Colonic mucosa (tissue), 4 donors: ENCODE results near the gene AGMAT. TPM values are rescaled to one million over a fixed set of nuclear protein-coding genes. Genes with fewer than 3 reads are reported as not detected.
A peak's percentile ranks its signal among the peaks of the same experiment; 100 is the strongest.

Experiments
- DNase-seq: peaks from one replicate; pipeline ENCODE4 v3.0.0-alpha.2; 2020
- H3K27ac ChIP-seq: fragments of 200-600 bp; one replicate; pipeline ENCODE4 v1.8.0; 2021
- H3K27me3 ChIP-seq: fragments of 200-600 bp; one replicate; pipeline ENCODE4 v1.8.0; 2021
- H3K36me3 ChIP-seq: fragments of 200-600 bp; one replicate; pipeline ENCODE4 v1.8.0; 2021
- H3K4me1 ChIP-seq: fragments of 200-600 bp; one replicate; pipeline ENCODE4 v1.8.0; 2021; ENCODE audit warnings: mild to moderate bottlenecking
- H3K4me3 ChIP-seq: fragments of 200-600 bp; one replicate; pipeline ENCODE4 v1.8.0; 2021
- H3K9ac ChIP-seq, 2 donors: one replicate each; pipeline ENCODE4 v1.7.0; 2013; ENCODE audit warnings: control low read depth in 2 of 2, low read depth in 2 of 2, low read length in 2 of 2
- H3K9me3 ChIP-seq: fragments of 200-600 bp; one replicate; pipeline ENCODE4 v1.8.0; 2021
- intact Hi-C: fragments of 100-400 bp; cut with DNase I; formaldehyde crosslinking; loops from one replicate; pipeline ENCODE4 v1.14.1; 2022
- total RNA-seq, 2 donors: library from RNA; stranded (reverse); fragmentation: NEBNext Ultra II Directional in 1 of 2; extraction: Animal tissue kit (Norgen Biotek cat#: 25700) in 1 of 2; gene quantifications; one replicate each; pipeline ENCODE4 v1.2.1, GENCODE V29; 2021
- TF ChIP-seq, protein P1 (sequence below): fragments of 200-600 bp; IDR thresholded peaks from one replicate; pipeline ENCODE4 v1.8.0; 2022; ENCODE audit warnings: antibody characterized with exemption, mild to moderate bottlenecking
- donor health status: healthy.
- donor health status: DM: no; HTN: no; CAD: no.
- donor health status: DM: no; HTN: no; CAD: no.

AGMAT gene
- total RNA-seq, 2 donors from 2014 or later = 21.6 to 54.2 TPM

DNA sequence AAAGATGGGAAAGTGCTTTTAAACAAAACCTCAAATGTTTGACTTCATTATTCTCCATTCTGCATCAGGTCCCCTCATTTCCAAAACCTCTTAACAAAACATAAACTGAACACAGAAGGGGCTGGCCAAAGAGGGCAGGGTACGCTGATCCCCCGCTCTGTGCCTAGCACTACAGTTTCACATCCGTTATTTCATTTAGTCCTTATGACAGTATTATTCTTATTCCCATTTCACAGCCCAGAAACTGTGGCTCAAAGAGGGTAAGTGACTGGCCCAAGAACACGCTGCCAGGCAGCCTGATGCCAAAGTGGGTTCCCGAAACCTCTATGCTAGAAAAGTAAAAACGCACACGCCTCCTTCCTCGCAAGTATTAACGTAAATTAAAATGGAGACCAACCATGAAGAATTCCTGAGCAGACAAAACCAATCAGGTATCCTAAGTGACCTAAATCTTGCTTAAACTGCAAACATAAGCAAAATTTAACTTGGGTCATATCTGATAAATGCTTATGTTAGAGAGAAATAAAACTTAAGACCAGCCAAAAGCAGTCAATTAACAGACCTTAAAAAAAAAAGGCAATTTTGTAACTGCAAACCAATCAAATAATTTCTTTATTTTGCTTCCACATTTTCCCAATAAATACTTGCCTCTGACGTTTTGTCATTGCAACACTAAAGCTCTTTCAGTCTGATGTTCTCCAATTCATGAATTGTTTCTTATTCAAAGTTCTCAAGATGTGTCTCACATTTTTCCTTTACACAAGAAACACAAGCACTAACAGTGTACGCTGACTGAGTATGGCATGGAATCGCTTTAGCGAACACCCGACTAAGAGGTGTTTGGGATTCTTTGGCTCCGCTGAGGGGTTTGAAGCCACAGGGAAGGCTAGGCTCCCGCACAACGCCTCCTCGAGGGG, 61.5 kb downstream of the AGMAT start:
- Histone ChIP-seq H3K27me3 (no peaks in the 10 kb centered on the region), H3K9ac (peak overlapping the region; percentile 44 to 88), H3K4me3 (peak overlapping the region; percentile 76), H3K36me3 (no peaks in the 10 kb centered on the region), H3K27ac (peak overlapping the region; percentile 94), H3K4me1 (peaks cover 5% of the 10 kb centered on the region), H3K9me3 (no peaks in the 10 kb centered on the region)
- TF ChIP-seq, protein P1, sequence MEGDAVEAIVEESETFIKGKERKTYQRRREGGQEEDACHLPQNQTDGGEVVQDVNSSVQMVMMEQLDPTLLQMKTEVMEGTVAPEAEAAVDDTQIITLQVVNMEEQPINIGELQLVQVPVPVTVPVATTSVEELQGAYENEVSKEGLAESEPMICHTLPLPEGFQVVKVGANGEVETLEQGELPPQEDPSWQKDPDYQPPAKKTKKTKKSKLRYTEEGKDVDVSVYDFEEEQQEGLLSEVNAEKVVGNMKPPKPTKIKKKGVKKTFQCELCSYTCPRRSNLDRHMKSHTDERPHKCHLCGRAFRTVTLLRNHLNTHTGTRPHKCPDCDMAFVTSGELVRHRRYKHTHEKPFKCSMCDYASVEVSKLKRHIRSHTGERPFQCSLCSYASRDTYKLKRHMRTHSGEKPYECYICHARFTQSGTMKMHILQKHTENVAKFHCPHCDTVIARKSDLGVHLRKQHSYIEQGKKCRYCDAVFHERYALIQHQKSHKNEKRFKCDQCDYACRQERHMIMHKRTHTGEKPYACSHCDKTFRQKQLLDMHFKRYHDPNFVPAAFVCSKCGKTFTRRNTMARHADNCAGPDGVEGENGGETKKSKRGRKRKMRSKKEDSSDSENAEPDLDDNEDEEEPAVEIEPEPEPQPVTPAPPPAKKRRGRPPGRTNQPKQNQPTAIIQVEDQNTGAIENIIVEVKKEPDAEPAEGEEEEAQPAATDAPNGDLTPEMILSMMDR = no peak
- DNase-seq = peak; percentile 23
- intact Hi-C loops = no loop called here

DNA sequence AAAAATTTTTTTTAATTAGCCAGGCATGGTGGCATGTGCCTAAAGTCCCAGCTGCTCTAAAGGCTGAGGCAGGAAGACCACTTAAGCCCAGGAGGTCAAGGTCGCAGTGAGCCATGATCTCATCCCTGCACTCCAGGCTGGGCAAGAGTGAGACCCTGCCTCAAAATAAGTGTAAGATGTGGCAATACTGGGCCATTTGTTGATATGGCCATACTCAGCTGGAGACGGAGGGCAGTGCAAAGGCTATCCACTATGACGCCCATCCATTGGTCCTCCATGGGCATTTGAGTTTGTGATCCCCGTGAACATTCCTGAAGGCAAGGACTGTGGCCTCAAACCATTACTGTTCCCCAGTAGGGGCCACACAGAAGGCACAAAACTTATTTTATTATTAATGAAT, 62.3 kb downstream of the AGMAT start:
- no peak overlapping the region for H3K9ac ChIP-seq
- TF ChIP-seq, protein P1 = no peak
- DNase-seq = no peak
- no peaks in the 10 kb centered on the region for H3K36me3 ChIP-seq
- H3K27me3 ChIP-seq = no peaks in the 10 kb centered on the region
- intact Hi-C loops = no loop called here
- no peak overlapping the region for H3K4me3 ChIP-seq
- H3K9me3 ChIP-seq = no peaks in the 10 kb centered on the region
- H3K4me1 ChIP-seq = peaks cover 5% of the 10 kb centered on the region
- H3K27ac ChIP-seq = no peak overlapping the region

Other genes starting within 250 kb of the AGMAT start
- gene EFHD2, start 175.2 kb downstream of the AGMAT start, total RNA-seq = 100 to 1,000 TPM; 160 to 191 TPM
- 1 to 10 TPM in 1 of 2 donors, not detected in 1; 6.0 TPM for gene CTRC, start 146.6 kb downstream of the AGMAT start, total RNA-seq
- 1 to 10 TPM in 1 of 2 donors, not detected in 1; 3.6 TPM for gene CELA2A, start 128.3 kb downstream of the AGMAT start, total RNA-seq
- gene CELA2B, start 108.9 kb downstream of the AGMAT start, total RNA-seq = 1 to 10 TPM in 1 of 2 donors, not detected in 1; 1.1 TPM
- 10 to 100 TPM; 14.5 to 15.5 TPM for gene CASP9, start 60.8 kb downstream of the AGMAT start, total RNA-seq
- gene DNAJC16, start 58.2 kb downstream of the AGMAT start, total RNA-seq = 10 to 100 TPM; 19.5 to 22.1 TPM
- 10 to 100 TPM; 28.6 to 38.7 TPM for gene DDI2, start 32.4 kb upstream of the AGMAT start, total RNA-seq
- gene PLEKHM2, start 99.3 kb upstream of the AGMAT start, total RNA-seq = 10 to 100 TPM; 32.7 to 37.2 TPM
- gene SLC25A34, start 151.2 kb upstream of the AGMAT start, total RNA-seq = 10 to 100 TPM in 1 of 2 donors, 1 to 10 TPM in 1; 3.2 to 16.0 TPM
- 10 to 100 TPM; 11.5 to 17.0 TPM for gene TMEM82, start 157.4 kb upstream of the AGMAT start, total RNA-seq
- gene FBLIM1, start 173.7 kb upstream of the AGMAT start, total RNA-seq = 100 to 1,000 TPM; 167 to 213 TPM
- 1 to 10 TPM; 2.4 to 3.2 TPM for gene UQCRHL, start 222.6 kb upstream of the AGMAT start, total RNA-seq